Stimulated activated CD4-positive, alpha-beta T cell treated with anti-CD3 and anti-CD28 coated beads, Interleukin-2, amount 100 ng/mL, for 48 hours (primary cell): ENCODE results near the gene CLDN1.

Experiments used
- DNase-seq, 2 donors: peaks; one replicate each; pipeline ENCODE4 v3.0.0-alpha.2; 2020

CLDN1 gene

DNA sequence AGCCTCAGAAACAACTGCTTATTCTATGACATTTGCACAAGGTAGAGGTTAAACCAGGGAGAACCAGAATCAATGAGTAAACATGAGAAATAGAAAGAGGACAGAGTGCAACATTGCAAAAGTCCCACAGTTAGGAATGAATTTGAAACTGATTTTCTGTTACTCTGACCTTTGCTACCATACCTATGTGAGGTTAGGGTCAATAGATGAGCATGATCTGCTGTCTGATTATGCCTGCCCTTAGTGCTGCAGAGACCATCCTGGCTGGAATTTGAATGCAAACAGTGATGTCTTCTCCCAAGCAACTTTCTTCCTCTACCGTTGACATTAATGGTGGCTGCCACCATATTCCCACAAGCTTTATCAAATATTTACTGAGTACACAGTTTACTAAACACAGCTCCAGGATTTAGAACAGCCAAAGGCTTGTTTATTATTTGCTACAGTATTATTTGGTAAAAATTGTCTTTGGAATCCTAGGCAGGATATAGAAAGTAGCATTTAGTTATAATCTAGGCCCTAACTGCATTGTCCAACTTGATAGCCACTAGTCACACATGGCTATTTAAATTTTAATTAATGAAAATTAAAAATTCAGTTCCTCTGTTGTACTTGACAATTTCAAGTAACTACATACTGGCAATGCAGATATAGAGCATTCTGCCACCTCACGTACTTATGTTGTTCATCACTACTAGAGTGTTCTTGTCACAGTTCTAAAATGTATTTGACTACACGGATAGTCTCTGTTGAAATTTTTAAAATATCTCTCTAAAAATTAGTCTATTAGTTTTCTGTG is 8.9 kb upstream of the CLDN1 start:
- DNase-seq: no peak

DNA sequence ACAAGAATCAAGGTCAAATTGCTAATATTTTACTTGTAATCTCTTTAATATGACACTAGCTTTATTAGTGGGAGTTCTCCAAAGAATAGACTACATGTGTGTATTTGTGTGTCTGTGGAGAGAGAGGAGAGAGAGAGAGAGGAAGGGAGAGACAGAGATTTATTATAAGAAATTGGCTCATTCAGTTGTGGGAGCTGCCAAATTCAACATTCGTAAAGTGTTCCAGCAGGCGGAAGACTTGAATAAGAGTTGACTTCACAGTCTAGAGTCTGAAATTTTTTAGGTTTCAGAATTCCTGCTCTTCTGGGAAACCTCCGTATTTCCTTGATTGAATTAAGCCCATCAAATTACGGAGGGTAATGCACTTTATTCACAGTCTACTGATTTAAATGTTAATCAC is 4.7 kb upstream of the CLDN1 start:
- no peak for DNase-seq

DNA sequence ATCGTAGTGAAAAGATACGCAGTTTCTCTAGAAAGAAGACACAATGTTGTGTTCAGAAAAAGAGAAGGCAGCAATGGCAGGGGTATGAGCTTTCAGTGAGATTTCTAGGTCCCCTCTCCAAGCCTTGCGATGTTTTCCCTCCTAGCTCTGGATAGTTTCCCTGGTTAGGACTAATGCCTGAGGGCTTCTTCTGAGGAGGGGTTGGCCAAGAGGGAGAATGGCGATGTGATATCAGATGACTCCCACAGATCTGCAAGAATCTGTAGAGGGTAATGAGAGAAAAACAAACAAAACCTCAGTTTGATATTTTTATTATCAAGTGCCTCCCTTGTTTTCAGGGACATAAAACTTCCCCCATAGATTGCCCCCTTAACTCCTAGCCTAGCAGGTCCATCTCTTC is 4.1 kb upstream of the CLDN1 start:
- no peak for DNase-seq

DNA sequence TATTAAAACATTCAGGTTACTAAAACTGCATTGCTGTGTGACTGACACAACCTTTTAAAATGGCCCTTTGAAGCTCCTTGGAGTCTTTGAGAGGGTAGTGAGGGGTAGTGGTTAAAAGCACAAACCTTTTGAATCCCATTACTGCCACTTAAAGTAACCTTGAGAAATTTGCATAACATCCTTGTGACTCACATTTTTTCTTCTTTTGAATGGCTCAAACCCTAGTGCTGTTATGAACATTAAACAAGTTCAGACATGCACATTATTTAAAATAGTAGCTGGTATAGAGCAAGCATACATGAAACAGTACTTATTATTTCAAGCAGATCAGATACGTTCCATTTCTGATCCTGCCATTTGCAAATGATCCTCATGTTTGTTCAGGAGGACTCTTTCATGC is 3.7 kb upstream of the CLDN1 start:
- no peak for DNase-seq

GRCh38 chr3:190323246-190323626 is 990 bp upstream of the CLDN1 start:
- DNase-seq: no peak

GRCh38 chr3:190322604-190323245 is 479 bp upstream of the CLDN1 start:
- DNase-seq: no peak

- no peak for DNase-seq
These were observed 1.5 kb downstream of the CLDN1 start for GRCh38 chr3:190320594-190321362.

GRCh38 chr3:190319660-190320059 is 2.6 kb downstream of the CLDN1 start:
- peak; percentile 21 to 46 for DNase-seq

DNA sequence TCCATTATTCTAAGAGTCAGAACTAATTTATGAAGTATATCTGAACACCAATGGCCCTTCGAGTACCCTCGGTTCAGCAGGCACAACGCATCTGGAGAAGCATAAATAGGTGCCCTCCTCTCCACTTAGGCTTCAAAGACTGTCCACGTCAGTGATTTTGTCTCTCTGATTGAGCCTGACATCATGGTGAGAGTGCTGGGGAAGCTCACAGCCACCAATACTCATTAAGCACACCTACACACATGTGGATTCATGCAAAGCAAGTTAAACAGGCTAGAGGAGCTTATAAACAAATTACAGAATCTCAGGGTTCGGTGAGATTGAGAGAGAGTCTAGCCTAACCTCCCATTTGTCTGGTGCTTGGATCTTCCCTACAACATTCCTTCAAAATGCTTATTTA is 3.6 kb downstream of the CLDN1 start:
- no peak for DNase-seq

DNA sequence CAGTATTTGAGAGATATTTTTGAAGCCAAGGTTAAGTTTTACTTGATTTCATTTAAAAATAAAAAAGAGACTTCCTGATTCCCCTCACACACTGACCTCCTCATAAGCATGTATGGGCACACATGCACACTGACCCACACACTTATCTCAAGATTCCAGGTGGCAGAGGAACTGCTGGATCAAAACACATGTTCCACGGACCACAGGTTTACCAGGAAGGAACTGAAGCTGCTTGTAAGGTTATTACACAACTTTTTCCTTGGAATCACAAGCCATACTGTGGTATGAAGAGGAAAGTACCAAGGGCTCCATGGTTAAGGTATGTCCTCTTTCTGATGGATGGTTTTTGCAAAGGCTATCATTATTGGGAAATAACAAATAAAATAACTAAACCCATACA is 7.5 kb downstream of the CLDN1 start:
- DNase-seq: no peak

DNA sequence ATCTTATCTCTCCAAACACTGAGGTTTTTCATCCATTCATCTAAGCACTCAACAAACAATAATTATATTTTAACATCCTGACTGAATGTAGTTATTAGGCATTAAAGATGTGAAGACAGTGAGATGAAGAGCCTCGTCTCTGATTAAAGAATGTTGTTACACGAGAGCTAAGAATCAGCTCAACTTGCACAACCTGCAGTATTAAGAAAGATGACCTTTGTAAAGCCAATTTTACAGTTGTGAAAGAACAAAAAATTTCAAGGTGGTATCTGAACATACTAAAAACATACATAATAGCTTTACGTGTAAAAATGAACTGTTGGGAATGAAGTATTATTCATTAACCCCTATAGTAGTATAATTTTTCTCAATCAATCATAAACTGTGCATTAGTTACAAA is 12.8 kb downstream of the CLDN1 start:
- no peak for DNase-seq

DNA sequence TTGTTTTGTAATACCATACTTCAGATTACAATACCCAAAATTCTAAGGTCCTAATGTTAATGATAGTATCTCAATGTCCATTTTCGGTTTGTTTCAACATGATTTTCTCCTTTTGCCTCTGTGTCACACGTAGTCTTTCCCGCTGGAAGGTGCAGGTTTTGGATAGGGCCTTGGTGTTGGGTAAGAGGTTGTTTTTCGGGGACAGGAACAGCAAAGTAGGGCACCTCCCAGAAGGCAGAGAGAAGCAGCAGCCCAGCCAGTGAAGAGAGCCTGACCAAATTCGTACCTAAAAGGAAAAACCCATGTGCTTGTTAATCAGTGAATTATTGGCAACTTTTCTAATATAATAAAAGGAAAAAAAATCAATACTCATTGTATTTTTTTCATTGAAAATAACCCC is 14.1 kb downstream of the CLDN1 start:
- DNase-seq: no peak

DNA sequence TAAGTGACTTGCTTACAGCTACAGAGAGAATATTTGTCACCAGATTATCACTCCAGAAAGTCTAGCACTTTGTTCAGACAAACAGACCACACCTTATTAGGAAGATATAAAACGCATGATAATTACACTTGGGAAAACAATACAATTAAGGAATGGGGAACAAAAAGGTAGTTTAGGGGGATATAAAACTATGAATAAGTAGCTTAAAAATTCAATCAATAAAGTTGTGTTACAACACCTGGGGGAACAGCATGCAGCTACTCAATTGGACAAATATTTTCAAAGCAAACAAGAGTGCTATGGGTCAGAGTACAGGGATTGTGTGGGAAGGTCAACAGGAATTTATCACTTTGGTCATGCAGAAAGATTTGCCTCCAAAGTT is 15.1 kb downstream of the CLDN1 start:
- no peak for DNase-seq

- no peak for DNase-seq
These were observed 15.6 kb downstream of the CLDN1 start for GRCh38 chr3:190306513-190307163.

- DNase-seq: no peak
These were observed 16.2 kb downstream of the CLDN1 start for GRCh38 chr3:190306026-190306425.

- no peak for DNase-seq
These were observed 16.8 kb downstream of the CLDN1 start for GRCh38 chr3:190305406-190305805.

- no peak for DNase-seq
These were observed 18.4 kb downstream of the CLDN1 start for GRCh38 chr3:190303884-190304283.

DNA sequence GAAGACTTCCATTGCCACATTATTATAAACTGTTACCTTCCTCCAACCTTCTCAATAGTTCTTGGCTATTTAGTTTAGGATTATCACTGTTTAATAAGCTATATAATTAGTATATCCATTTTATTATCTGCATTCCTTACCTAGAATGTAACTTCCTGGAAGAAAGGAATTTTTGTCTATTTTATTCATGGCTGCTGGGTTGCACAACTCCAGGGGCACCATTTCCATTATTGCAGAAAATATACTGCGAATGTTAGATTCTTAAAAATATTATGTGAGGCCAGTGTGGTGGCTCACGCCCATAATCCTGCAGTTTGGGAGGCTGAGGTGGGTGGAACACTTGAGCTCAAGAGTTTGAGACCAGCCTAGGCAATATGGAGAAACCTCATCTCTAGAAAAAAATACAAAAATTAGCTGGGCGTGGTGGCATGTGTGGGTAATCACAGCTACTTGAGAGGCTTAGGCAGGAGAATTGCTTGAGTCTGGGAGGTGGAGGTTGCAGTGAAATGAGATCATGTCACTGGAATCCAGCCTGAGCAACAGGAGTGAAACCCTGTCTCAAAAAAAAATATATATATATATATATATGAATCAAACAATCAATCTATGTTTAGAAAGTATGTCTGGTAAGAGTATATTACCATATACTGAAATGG is 19.9 kb downstream of the CLDN1 start:
- no peak for DNase-seq

- DNase-seq: no peak
These were observed 20.7 kb downstream of the CLDN1 start for GRCh38 chr3:190301591-190301990.

- DNase-seq: no peak
These were observed 22.3 kb downstream of the CLDN1 start for GRCh38 chr3:190299969-190300368.

DNA sequence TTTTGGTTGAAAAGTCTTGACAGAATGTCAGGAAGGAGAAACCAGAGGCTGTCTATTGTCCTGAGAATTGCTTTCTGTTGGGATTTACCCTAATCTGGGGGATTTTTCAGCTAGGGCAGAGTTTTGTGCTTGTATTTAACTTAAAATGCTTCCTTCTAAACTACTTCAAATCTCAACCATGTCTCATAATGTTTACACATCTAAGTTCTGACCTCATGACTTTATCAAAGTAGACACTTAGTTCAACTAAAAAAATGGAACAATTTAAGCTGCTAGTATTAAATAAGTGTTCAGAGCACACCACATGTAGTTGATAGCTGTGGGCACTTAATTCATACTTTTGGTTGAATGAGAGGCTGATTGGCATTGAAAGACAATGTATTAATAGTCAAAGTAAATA is 28.2 kb downstream of the CLDN1 start:
- DNase-seq: no peak

DNA sequence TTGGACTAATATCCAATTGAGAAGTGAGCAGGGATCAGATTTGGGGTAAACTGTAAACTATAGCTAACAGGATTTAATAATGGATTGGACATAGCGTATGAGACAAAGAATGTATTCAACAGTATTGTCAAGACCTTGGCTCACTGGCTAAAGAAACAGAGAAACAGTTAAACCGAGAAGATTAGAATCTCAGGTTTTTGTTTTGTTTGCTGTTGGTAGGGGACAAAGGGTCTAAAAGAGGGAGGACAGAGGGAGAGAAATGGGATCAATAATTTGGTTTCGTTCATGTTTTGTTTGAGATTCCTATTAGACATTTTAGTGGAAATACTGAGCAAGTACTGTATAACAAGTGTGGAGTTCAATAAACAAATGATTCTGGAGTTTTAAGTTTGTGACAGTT is 28.6 kb downstream of the CLDN1 start:
- DNase-seq: no peak

GRCh38 chr3:190291994-190292584 is 30.2 kb downstream of the CLDN1 start:
- DNase-seq: no peak
